WTC11 (cell line): Measurements from ENCODE around the gene NGDN.

Experiments
- CREB1 ChIP-seq: sonication (generic); formaldehyde crosslinking; IDR thresholded peaks from 2 replicates; pipeline ENCODE4 v1.8.0; 2023; ENCODE audit warnings: mild to moderate bottlenecking, missing genetic modification reagents
- ETV6 ChIP-seq: sonication (generic); formaldehyde crosslinking; IDR thresholded peaks from 2 replicates; pipeline ENCODE4 v1.8.1; 2022; ENCODE audit warnings: mild to moderate bottlenecking, missing genetic modification reagents
- FOXK1 ChIP-seq: sonication (generic); formaldehyde crosslinking; IDR thresholded peaks from 2 replicates; pipeline ENCODE4 v1.8.0; 2022; ENCODE audit warnings: mild to moderate bottlenecking, moderate library complexity, missing genetic modification reagents
- HMGA2 ChIP-seq: fragments of 250-450 bp; sonication (Bioruptor Pico); IDR thresholded peaks from 2 replicates; pipeline ENCODE4 v1.4.0; 2021; ENCODE audit warnings: mild to moderate bottlenecking, moderate library complexity
- IRF2 ChIP-seq: sonication (generic); formaldehyde crosslinking; IDR thresholded peaks from 2 replicates; pipeline ENCODE4 v1.8.0; 2022; ENCODE audit warnings: low read depth, missing genetic modification reagents, borderline replicate concordance
- PRRX2 ChIP-seq: fragments of 250-450 bp; sonication (Bioruptor Pico); IDR thresholded peaks from 2 replicates; pipeline ENCODE4 v1.8.0; 2021; ENCODE audit warnings: mild to moderate bottlenecking
- RELA ChIP-seq: sonication (generic); formaldehyde crosslinking; IDR thresholded peaks from 2 replicates; pipeline ENCODE4 v1.8.1; 2022; ENCODE audit warnings: missing genetic modification reagents, mild to moderate bottlenecking, borderline replicate concordance
- TCF7 ChIP-seq: sonication (generic); formaldehyde crosslinking; IDR thresholded peaks from 2 replicates; pipeline ENCODE4 v1.8.0; 2022; ENCODE audit warnings: mild to moderate bottlenecking, low read depth, missing genetic modification reagents, moderate library complexity
- ZNF416 ChIP-seq: fragments of 250-450 bp; sonication (Bioruptor Pico); IDR thresholded peaks from 2 replicates; pipeline ENCODE4 v1.9.0; 2021; ENCODE audit warnings: mild to moderate bottlenecking, inconsistent platforms
- TF ChIP-seq, protein P1 (sequence below): fragments of 250-450 bp; sonication (Bioruptor Pico); IDR thresholded peaks from 2 replicates; pipeline ENCODE4 v2.1.2; 2022; ENCODE audit warnings: mild to moderate bottlenecking, moderate library complexity
- TF ChIP-seq, protein P2 (sequence below): fragments of 200-600 bp; IDR thresholded peaks from 2 replicates; pipeline ENCODE4 v1.8.0; 2022; ENCODE audit warnings: antibody characterized with exemption
- TF ChIP-seq, protein P3 (sequence below): sonication (generic); formaldehyde crosslinking; IDR thresholded peaks from 2 replicates; pipeline ENCODE4 v1.8.1; 2023; ENCODE audit warnings: mild to moderate bottlenecking, missing genetic modification reagents, moderate library complexity
- TF ChIP-seq, protein P4 (sequence below): sonication (generic); formaldehyde crosslinking; IDR thresholded peaks from 2 replicates; pipeline ENCODE4 v1.8.0; 2023; ENCODE audit warnings: mild to moderate bottlenecking, missing genetic modification reagents
- TF ChIP-seq, protein P5 (sequence below): sonication (generic); formaldehyde crosslinking; IDR thresholded peaks from 2 replicates; pipeline ENCODE4 v1.8.1; 2023; ENCODE audit warnings: mild to moderate bottlenecking, missing genetic modification reagents, moderate library complexity

DNA sequence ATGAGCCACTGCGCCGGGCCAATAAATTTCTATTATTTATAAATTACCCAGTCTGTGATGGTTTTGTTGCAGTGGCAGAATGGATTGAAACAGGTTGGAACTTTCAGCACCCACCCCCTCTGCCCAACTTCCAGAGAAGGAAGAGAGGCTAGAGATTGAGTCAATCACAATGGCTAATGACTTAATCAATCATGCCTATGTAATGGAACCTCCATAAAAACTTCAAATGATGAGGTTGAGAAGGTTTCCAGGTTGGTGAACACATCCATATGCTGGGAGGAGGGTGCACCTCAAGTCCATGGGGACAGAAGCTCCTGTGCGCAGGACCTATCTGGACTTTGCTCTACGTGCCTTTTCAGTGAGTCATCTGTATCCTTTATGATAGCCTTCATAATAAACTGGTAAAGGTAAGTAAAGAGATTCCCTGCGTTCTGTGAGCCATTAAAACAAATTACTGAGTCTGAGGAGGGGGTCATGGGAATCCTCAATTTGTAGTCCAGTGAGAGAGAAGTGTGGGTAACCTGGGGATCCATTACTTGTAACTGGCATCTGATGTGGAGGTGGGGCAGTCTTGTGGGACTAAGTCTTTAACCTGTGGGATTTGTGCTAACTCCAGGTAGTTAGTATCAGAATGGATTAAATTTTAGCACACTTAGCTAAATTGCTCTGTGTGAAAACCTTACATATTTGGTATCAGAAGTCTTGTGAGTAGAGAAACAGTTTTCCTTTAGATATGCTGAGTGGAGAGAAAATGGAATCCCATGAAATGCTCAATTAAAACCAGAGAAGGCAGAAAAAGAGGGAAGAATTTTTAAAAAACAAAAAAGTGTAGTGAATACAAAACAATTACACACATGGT is 11.7 kb upstream of the NGDN start:
- TF ChIP-seq, protein P1, sequence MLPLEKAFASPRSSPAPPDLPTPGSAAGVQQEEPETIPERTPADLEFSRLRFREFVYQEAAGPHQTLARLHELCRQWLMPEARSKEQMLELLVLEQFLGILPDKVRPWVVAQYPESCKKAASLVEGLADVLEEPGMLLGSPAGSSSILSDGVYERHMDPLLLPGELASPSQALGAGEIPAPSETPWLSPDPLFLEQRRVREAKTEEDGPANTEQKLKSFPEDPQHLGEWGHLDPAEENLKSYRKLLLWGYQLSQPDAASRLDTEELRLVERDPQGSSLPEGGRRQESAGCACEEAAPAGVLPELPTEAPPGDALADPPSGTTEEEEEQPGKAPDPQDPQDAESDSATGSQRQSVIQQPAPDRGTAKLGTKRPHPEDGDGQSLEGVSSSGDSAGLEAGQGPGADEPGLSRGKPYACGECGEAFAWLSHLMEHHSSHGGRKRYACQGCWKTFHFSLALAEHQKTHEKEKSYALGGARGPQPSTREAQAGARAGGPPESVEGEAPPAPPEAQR (CRISPR knock-in tag): no peak
- TF ChIP-seq, protein P2, sequence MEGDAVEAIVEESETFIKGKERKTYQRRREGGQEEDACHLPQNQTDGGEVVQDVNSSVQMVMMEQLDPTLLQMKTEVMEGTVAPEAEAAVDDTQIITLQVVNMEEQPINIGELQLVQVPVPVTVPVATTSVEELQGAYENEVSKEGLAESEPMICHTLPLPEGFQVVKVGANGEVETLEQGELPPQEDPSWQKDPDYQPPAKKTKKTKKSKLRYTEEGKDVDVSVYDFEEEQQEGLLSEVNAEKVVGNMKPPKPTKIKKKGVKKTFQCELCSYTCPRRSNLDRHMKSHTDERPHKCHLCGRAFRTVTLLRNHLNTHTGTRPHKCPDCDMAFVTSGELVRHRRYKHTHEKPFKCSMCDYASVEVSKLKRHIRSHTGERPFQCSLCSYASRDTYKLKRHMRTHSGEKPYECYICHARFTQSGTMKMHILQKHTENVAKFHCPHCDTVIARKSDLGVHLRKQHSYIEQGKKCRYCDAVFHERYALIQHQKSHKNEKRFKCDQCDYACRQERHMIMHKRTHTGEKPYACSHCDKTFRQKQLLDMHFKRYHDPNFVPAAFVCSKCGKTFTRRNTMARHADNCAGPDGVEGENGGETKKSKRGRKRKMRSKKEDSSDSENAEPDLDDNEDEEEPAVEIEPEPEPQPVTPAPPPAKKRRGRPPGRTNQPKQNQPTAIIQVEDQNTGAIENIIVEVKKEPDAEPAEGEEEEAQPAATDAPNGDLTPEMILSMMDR: no peak
- TF ChIP-seq HMGA2 (CRISPR knock-in tag) (no peak), CREB1 (CRISPR knock-in tag) (no peak), TCF7 (no peak), ETV6 (CRISPR knock-in tag) (no peak), IRF2 (CRISPR knock-in tag) (no peak), PRRX2 (CRISPR knock-in tag) (no peak), FOXK1 (no peak), ZNF416 (no peak), RELA (CRISPR knock-in tag) (no peak)
- TF ChIP-seq, protein P3, sequence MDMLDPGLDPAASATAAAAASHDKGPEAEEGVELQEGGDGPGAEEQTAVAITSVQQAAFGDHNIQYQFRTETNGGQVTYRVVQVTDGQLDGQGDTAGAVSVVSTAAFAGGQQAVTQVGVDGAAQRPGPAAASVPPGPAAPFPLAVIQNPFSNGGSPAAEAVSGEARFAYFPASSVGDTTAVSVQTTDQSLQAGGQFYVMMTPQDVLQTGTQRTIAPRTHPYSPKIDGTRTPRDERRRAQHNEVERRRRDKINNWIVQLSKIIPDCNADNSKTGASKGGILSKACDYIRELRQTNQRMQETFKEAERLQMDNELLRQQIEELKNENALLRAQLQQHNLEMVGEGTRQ (CRISPR knock-in tag): no peak
- TF ChIP-seq, protein P4, sequence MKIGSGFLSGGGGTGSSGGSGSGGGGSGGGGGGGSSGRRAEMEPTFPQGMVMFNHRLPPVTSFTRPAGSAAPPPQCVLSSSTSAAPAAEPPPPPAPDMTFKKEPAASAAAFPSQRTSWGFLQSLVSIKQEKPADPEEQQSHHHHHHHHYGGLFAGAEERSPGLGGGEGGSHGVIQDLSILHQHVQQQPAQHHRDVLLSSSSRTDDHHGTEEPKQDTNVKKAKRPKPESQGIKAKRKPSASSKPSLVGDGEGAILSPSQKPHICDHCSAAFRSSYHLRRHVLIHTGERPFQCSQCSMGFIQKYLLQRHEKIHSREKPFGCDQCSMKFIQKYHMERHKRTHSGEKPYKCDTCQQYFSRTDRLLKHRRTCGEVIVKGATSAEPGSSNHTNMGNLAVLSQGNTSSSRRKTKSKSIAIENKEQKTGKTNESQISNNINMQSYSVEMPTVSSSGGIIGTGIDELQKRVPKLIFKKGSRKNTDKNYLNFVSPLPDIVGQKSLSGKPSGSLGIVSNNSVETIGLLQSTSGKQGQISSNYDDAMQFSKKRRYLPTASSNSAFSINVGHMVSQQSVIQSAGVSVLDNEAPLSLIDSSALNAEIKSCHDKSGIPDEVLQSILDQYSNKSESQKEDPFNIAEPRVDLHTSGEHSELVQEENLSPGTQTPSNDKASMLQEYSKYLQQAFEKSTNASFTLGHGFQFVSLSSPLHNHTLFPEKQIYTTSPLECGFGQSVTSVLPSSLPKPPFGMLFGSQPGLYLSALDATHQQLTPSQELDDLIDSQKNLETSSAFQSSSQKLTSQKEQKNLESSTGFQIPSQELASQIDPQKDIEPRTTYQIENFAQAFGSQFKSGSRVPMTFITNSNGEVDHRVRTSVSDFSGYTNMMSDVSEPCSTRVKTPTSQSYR (CRISPR knock-in tag): no peak
- TF ChIP-seq, protein P5, sequence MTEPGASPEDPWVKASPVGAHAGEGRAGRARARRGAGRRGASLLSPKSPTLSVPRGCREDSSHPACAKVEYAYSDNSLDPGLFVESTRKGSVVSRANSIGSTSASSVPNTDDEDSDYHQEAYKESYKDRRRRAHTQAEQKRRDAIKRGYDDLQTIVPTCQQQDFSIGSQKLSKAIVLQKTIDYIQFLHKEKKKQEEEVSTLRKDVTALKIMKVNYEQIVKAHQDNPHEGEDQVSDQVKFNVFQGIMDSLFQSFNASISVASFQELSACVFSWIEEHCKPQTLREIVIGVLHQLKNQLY (CRISPR knock-in tag): no peak
